Skeletal muscle cell (primary cell): Measurements from ENCODE around the gene MYH1.
"Not testable (repeated sequence)": the region's sequence is repeated elsewhere in the genome, so short reads cannot be mapped to it uniquely, and the experiment has no call there.

ENCODE experiments used
- DNase-seq: peaks from one replicate; pipeline ENCODE4 v3.0.0-alpha.2; 2010; ENCODE audit warnings: low read depth
- H3K4me3 ChIP-seq: 2 replicates; pipeline ENCODE4 v1.5.1; 2011; ENCODE audit warnings: low read depth, mild to moderate bottlenecking, control low read depth, low read length, moderate library complexity

The MYH1 gene

DNA sequence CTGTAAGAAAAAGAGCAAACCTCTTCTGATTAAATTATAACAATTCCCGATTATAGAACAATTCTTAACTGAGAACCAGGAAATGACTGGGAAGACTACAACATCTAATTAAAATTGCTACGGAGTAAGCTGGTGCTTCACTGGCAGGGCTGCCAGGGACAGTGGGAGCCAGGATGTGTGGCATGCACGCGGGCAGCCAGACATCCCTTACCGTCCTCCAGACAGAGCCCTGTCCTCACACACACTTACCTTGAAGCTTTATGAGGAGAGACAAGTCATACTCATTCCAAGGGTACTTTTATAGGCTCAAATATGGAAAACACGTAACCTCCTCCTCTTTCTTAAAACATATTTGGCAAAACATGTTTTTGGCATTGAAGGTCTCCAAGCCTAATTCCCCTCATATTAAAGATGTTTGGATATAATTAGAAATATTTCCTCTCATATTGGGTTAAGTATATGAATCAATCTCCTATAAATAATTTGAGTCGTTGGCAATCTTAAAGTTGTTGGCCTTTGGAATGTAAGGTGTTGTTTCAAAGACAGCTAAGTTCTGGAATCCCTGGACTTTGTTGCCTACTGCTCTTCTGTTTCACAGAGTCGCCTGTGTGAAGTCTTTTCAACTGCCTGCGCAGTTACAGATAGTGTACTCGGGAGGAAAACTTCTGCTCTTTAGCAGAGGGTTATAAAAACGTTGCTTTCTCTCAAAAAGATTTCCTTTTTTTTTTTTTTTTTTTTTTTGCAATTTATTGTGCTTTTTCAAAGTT lies at the start of gene MYH1:
MYH1 (minus strand) TSS at position 272 of the 767 bp plus-strand sequence. CDS start 1,900 bp downstream, outside the sequence.
- no peak for DNase-seq
- H3K4me3 ChIP-seq: no peak within 1 kb of the TSS

DNA sequence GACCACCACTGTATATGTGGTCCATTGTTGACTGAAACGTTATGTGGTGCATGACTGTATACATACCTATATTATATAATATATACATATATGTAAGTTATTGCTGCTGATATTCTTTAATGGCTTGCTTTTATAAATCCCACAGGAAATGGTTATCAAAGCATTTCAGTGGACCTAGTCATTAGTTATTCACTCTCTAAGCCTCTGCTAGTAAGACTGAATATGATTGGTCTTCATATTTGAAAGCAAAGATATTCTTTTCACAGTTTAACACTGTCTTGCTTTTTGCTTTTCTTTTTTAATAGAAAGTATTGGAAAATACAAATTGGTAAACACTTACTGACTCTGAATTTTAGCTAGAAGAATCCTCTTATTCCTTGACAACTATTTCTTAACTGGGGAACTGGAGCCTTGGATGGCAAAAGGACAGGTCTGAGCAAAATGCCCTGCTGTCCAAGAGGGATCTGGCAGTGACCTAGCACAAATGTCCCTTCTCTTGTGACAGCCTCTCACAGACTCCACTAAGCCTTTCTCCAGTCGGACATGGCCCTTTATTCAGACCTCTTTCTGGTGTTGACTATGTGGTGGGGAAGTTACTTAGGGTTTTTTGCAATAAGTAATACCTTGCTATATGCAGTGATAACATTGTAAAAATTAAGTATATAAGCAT lies 45.8 kb upstream of the MYH1 start:
- no peak overlapping the region for H3K4me3 ChIP-seq
- DNase-seq: no peak

DNA sequence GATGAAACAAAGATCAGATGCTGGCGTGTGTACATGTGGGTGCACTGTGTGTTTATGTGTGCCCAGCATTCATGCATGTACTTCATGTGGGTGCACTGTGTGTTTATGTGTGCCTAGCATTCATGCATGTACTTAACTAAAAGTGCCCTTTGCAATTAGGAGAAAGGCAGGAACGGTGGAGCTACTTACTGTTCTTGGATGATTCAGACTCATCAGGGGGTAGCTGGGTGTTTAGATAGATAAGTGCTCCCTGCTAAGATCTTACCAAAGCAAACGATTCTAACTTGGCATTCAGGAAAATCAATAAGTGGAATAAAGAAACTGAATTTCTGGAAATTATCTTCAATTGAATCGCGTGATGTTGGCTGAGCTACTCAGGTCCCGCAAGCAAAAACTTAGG lies 39.7 kb upstream of the MYH1 start:
- DNase-seq: no peak
- no peak overlapping the region for H3K4me3 ChIP-seq

DNA sequence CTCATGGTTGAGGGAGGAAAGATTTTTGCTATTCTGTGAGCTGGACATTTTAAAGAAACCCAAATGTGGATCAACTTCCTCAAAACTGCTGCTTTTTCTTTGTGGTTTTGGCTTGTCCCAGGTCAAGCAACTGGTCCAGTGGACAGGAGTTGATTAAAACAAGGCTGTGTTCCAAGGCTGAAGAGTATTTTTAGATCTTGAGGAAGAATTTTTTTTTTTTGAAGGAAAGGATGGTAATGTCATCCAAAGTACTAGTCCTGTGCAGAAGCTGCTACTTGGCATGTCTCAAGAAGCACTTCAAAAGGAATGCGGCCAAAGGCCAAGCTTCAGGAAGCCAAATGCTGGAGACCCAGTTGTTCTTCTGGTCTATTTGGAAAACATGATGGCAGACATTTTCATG lies 39.1 kb upstream of the MYH1 start:
- H3K4me3 ChIP-seq: no peak overlapping the region
- peak; percentile 4 for DNase-seq

DNA sequence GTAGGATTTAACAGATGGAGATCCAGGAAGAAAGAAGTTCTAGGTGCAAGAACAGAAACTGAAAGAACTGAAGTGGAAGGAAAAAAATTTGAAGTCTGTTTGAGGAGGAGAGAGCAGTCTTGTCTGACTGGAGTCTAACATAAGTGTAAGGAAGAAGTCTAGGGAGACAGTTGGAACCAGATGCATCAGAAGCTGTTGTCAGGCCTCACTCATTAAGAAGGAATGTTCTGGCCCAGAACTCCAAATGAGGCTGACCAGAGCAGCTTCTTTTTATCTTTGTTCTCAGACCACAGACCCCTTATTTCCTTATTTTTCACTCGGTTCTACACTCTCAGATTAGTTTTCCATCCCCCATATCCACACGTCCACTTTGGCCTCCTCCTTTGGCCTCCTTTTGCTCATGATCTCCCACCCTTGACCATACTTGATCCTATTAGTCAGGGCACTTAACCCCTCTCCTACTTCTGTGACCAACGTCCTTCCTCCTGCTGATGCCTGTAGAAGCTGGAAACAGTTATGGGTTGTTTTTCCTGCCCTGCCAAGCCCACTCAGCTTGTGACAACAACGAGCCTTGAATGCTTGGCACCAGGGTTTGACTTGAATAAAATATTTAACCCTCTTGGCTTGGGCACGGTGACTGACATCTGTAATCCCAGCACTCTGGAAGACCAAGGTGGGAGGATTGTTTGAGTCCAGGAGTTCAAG lies 38.1 kb upstream of the MYH1 start:
- no peak for DNase-seq
- H3K4me3 ChIP-seq: no peak overlapping the region

DNA sequence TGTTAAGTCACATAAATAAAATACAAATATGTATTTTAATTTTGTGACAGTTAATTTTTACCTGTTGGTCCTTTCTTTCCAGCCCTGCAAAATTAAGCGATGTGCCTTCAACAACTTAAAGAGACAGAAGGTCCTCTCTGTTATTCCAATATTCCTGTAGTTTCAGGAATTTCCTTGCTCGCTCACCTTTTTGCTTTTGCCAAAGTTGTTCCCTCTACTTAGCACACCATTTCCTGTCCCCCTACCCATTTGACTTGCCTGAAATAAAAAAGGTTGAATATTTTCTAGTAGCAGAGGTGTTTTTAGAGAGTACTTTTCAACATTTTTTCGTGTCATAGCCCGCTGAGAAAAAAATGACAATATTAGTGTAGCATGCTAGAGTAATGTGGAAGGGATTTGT lies 31.7 kb upstream of the MYH1 start:
- no peak for DNase-seq
- no peak overlapping the region for H3K4me3 ChIP-seq

DNA sequence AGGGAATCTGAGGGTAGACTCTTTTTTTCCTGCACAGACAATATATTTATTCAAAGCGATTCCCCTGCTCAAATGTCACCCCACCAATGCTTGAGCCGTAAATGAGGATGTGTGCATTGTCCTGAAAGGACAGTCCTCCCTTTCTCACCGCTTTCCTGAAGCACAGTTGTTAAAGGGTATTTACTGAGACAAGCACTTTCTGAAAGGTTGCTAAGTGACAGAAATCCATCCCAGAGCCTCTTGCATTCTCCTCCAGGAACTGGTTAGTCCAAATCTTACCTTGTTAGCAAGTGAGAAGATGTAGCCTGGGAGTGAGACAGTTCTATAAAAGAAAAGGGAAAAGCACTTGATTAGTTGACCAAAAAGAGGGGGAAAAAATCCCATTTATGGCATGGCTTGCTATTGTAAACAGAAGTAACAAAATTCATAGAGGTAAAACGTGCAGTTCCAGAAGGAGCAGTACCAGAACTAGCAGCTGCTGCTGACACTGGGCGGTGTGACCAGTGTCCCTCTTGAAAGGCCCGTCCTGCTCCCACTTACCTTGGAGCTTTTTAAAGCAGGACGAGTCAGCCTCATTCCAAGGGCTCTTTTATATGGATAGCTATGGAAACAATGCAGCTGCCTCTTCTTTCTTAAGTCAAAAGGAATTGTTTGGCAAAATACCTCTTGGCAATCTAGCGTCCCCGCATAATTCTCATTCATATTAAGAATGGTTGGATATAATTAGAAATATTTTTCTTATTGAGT lies 30.9 kb upstream of the MYH1 start, which contains the start of gene MYH2:
MYH2 (minus strand) TSS at position 563 of the 747 bp plus-strand sequence. CDS start 1,738 bp downstream, outside the sequence.
- no peak for DNase-seq
- no peak within 1 kb of the TSS for H3K4me3 ChIP-seq

DNA sequence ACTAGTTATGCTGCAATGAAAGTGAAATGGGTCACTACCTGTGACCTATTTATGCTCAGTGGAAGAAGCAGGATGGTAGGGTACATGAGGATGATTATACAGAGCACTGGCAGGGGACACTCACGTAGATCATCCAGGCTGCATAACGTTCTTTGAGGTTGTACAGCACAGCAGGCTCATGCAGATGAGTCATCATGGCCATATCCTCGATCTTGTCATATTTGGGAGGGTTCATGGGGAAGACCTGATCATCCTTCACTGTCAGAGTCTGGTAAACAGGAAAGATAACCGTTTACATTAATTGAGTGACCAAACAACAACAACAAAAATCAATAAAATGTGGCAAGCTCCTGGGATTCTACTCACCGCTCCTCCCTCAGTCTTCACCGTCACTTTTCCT lies 29.0 kb upstream of the MYH1 start:
- H3K4me3 ChIP-seq: no peak overlapping the region
- no peak for DNase-seq

DNA sequence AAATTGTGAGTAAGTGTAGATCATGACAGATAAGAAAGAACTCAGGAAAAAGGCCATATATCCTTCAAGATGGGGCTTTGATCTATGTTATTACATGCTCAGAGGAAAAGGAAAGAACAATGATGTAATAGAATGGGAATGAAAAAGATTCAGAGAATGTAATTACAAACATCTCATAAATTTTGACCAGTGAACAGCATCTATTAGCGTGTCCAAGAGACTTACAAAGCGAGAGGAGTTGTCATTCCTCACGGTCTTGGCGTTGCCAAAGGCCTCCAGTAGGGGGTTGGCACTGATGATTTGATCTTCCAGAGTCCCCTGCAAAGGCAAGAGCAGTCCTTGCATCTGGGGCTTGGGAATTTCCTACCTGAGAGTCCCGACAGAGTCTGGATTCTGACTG lies 25.1 kb upstream of the MYH1 start:
- not testable (repeated sequence) for DNase-seq

DNA sequence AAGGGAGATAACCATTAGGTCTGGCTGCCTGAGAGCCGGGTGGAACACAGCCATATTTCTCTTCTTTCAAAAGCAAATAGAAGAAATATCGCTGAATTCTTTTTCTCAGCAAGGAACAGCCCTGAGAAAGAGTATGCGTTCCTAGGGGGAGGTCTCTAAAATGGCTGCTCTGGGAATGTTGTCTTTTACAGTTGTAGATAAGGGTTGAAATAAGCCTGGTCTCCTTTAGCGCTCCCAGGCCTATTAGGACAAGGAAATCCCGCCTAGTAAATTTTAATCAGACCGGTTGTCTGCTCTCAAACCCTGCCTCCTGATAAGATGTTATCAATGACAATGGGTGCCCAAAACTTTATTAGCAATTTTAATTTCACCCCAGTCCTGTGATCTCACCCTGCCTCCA lies 22.8 kb upstream of the MYH1 start:
- DNase-seq, H3K4me3 ChIP-seq: not testable (repeated sequence)

More for the DNA sequence above, 25.1 kb upstream of the MYH1 start:
- H3K4me3 ChIP-seq: not testable (repeated sequence)

DNA sequence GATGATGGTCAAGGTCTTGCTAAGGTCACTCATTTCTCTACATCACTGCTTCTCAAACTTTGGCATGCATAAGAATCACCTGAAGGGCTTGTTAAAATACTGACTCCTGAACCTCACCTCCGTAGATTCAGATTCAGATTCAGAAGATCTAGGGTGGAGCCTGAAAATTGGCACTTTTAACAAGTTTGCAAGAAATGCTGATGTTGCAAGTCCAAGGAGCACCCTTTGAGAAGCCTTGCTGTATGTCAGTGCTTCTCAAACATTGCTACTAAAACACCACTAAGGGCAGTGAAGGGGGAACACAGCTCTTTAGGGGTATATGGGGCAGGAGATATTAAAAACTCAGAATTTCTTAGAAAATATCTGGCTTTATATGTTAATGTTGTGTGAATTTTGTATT lies 13.7 kb upstream of the MYH1 start:
- H3K4me3 ChIP-seq: no peak overlapping the region
- DNase-seq: no peak

DNA sequence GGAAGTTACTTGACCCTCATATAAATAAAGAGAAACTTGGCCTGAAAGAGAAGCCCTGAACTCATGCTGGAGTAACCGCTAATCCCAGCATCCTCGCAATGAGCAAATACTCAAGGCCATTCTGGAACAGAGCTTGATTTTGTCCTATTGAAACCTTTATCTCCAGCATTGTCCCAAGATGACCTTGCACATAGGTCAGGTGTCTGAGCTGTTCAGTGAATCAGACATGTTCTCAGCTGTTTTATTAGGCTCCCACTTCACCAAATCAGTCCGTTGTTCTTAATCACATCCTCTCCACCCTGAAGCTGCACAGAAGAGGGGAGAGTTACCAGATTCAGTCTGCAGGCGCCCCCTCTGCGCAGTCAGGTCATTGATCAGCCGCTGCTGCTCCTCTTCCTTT lies 9.1 kb upstream of the MYH1 start:
- no peak overlapping the region for H3K4me3 ChIP-seq
- no peak for DNase-seq

DNA sequence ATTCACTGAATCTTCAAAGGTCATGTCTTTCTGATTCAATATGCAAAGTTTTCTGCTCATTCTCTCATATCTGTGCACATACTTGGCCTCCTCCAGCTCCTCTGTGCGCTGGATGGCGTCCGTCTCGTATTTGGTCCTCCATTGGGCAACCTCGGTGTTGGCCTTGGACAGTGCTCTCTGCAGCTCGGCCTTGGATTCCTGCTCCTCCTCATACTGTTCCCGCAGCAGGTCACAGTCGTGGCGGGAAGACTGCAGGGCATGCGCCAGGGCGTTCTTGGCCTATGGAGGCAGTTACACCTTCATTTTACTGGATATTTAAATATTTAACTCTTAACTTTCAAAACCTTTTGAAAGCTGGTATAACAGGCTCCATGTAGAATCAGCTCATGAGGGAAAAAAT lies 8.2 kb upstream of the MYH1 start:
- no peak for DNase-seq
- H3K4me3 ChIP-seq: no peak overlapping the region

DNA sequence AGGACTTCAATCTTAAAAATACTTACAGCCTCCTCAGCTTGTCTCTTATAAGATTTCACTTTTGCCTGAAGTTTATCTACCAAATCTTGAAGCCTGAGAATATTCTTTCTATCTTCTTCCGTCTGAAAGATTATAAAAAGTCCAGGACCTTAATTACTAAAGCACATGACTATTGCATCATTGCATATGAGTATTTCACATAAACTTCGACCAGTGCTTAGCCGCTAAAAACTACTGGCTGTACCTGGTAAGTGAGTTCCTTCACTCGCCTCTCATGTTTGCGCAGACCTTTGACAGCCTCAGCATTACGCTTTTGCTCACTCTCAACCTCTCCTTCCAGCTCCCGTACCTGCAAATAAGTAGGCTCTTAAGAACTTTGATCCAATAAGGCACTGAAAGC lies 4.7 kb upstream of the MYH1 start:
- DNase-seq: no peak
- H3K4me3 ChIP-seq: no peak overlapping the region

DNA sequence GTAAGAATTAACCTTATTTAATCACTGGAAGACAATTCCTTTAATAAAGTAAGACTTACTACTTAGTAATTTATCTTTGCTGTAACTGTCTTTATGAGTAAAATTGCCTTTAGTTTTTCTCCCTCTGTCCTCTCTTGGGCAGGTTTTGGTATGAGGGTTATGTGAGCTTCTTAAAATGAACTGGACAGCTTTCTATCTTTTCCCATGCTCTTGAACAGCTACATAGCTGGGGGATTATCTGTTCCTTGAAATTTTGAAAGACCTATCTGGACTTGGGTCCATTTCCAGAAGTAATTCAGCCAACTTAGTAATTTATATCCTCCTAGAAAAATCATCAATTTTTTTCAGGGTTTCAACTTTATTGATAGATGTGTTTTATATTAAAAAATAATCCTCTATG lies 3.6 kb upstream of the MYH1 start:
- no peak for DNase-seq
- no peak overlapping the region for H3K4me3 ChIP-seq

DNA sequence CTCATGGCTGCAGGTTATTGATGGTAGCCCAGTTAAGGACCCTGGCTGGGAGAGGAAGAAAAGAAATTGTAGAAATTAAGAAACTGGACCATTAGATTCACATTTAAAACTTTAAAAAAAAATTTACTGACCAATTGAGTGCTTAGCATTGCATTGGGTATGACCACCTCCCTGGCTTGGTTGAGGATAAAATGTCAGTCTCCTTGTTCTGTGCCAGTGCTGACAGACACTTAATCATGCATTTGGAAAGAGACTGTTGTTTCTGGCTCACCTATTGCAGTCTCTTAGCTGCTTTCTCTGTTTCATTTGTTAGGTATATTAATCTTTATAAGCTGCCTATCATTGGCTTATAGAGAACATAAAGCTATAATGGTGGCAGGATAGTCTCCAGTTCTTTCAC lies 1.7 kb downstream of the MYH1 start:
- DNase-seq: no peak
- H3K4me3 ChIP-seq: no peak overlapping the region

DNA sequence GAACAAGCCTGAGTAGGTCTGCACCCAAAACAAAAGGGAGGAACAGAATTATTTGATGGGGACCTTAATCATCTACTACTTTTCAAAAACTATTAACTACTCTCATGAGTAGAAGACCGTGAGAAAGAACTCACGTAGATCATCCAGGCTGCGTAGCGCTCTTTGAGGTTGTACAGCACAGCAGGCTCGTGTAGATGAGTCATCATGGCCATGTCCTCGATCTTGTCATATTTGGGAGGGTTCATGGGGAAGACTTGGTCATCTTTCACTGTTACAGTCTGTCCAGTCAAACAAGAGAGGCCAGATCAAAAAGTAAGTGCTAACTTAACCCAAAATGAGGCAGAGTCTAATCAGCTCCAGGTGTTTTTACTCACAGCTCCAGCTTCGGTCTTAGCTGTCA lies 2.3 kb downstream of the MYH1 start:
- no peak for DNase-seq
- no peak overlapping the region for H3K4me3 ChIP-seq

DNA sequence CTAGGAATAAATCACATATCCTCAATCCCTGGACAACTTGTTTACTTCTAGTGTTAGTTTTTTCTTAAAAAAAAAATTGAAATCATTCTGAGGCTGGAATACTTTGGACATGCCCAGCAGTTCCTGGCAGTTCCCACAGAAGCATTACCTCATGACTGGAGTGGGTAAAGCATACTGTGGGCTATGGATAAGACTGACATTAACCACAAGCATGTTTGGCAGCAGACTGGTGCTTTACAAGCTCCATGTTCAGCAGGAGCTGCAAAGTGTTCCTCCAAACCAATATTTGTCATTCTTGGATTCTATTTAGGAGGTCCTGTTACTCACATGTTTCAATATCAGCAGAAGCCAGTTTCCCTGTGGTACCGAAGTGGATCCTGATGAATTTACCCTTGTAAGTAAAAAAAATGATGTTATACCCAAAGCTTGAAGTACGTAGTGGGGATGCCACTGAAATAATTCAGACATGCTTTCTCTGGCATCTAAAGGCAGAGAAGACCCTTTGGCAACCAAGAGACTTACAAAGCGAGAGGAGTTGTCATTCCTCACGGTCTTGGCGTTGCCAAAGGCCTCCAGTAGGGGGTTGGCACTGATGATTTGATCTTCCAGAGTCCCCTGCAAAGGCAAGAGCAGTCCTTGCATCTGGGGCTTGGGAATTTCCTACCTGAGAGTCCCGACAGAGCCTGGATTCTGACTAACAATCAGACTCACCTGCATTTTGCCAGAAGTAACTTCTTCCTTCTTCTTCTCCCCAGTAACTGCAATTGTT lies 4.9 kb downstream of the MYH1 start:
- H3K4me3 ChIP-seq: no peak overlapping the region
- DNase-seq: peak; percentile 5

DNA sequence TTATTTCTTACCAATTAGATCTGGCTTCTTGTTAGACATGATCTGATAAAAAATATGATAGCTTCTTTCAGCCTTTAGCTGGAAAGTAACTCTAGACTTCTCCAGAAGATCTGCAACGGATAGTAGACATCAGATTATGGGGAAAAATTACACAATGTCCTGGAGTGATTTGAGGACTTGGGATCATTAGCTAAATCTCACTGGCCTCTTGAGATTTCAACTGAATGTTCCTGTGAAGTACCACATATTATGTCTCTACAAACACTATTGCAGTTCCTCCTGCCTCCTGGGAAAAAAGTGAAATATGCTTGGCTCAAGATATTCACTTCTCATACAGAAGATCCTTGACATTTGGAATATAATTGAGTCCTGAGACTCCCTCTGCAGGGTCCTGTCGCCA lies 5.5 kb downstream of the MYH1 start:
- DNase-seq: no peak
- H3K4me3 ChIP-seq: no peak overlapping the region
